ENCODE data around the gene UMODL1. TPM values are rescaled to one million over a fixed set of nuclear protein-coding genes. Genes with fewer than 3 reads are reported as not detected.

UMODL1 gene
- total RNA-seq, 1 donor from 2014 or later: 0.09 TPM

DNA sequence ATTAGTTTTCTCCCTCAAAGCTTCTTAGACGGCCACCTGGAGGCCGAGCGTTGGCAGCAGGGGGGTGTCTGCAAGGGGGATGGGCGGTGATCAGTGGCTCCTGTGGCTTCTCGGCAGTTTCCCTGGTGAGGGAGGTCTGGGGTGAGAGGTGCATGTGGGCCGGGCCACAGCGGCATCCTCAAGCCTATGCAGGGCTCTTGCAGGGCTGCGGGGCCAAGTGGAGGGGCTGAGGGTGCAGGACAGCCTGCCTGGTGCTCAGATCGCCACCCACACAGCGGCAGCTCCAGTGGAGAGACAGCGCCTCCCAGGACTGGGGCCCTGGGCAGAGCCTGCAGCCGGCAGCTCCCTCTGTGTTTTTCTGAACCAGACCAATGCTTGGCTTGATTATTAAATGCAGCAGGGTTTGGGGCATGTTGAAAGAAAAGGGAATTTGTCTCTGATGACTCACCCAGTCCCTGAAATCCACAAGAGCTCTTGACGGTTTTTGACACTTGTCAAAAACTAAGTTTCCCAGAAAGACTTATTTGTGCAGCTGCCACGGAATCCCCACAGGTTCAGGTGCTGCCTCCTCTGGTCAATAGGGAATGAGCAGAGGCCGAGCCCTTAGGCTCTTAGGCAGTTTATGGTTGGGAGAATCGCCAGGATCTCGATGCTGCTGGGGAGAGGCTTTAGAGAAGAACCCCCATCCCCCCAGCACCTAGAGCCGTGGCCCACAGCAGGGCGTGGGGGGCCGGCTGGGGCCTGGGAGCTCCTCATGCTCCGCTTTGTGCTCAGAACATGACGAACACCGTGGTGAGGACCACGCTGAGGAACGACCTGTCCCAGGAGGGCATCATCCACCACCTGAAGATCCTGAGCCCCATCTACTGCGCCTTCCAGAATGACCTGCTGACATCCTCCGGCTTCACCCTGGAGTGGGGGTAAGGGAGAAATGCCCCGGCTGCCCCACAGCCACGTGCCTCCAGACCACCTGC, 54.7 kb downstream of the UMODL1 start:
- intact Hi-C loops (cut with micrococcal nuclease): no loop called here

DNA sequence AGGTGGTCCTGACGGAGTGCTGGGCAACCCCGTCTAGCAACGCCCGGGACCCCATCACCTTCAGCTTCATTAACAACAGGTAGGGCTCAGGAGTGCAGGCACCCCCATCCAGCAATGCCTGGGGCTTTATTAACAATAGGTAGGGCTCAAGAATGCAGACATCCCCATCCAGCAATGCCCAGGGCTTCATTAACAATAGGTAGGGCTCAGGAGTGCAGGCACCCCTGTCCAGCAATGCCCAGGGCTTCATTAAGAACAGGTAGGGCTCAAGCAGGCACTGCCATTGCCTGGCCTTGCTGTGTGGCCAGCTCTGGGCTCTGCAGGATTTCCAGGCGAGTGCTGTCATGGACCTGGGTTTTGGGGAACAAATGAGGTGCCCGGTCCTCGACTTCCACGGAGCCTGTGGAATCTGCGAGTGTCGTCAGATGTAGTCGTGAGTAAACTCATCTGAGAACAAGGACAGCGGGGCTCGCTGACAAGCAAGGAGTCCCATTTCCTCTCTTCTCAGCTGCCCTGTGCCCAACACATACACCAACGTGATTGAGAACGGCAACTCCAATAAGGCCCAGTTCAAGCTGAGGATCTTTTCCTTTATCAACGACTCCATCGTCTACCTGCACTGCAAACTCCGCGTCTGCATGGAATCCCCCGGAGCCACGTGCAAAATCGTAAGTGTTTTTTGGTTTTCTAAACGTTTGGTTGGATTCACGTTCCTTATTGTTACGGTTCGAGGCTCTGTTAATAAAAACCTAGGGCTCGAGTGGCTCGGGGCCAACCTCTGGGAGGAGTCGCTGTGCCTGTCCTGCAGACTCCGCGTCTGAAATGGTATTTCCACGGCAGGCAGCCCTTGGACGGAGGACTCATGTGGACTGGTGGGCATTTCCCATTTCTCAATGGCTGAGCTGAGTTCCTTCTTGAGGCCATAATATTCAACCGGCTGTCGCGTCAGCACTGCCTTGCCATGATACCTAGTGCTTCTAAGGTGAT, 56.3 kb downstream of the UMODL1 start:
- intact Hi-C loops (cut with micrococcal nuclease): no loop called here

DNA sequence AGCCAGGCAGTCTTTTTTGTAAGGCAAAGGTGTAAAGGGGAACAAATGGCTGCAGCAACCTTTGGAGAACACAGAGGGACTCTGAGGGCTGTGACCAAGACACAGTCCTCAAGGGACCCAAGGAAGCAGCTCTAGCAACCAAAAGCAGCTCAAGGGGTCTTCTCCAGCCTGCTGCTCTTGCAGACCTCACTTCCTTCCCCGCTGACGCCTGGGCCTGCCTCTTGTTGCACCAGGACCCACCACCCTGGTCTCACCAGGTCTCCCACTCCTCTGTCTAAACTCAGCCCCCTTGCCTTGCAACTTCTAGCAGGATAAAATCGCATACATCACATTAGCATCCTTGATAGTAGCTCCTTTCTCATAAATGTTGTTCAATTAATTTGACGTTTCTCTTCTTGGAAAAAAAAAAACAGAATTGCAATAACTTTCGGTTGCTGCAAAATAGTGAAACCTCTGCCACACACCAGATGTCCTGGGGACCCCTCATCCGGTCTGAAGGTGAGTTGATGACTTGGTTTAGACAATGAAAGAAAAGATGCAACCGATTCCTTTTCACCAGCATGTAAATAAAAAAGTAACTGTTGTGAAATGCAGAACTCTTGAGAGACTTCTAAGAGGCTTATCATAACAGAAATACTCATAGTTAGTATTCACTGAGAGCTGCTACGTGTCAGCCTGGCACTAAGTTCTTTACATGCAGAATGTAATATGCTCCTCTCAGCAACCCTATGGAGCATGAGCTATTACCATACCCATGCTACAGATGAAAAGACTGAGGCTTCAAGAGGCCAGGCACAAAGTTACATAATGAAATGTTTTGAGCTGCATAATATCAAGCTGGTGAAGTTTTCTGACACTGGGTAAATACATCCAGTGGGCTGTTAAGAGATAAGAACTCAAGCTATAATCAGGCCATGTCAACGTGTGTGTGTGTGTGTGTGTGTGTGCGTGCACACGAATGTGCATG, 58.5 kb downstream of the UMODL1 start:
- intact Hi-C loops (cut with micrococcal nuclease): no loop called here

DNA sequence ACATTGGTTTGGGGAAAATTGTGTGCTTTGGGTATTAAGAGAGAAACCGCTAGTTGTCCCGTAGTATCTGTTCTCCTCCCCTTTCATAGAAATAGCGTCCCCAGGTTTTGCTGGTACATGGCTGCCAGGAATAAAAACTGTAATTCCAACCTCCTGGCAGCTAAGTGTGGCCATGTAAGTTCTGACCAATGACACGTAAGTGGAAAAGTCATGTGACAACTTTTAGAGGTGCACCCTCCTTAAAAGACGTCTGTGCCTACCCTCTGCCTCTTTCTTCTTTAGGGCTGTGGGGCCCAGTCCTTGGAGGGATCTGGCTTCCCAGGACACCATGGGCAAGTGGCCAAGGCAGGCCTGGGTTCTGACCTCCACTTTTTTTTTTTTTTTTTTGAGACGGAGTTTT, 59.3 kb downstream of the UMODL1 start:
- intact Hi-C loops (cut with micrococcal nuclease): no loop called here

DNA sequence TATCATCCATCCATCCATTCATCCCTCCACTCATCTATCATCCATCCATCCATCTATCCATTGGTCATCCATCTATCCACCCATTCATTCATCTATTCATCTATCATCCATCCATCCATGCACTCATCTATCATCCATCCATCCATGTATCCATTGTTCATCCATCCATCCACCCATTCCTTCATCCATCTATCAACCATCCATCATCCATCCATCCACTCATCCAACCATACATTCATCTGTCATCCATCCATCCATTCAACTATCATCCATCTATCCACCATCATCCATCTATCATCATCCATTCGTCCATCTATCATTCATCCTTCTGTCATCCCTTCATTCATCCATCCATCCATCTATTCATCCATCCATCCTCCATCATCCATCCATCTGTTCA, 61.1 kb downstream of the UMODL1 start:
- intact Hi-C loops (cut with micrococcal nuclease): no loop called here

DNA sequence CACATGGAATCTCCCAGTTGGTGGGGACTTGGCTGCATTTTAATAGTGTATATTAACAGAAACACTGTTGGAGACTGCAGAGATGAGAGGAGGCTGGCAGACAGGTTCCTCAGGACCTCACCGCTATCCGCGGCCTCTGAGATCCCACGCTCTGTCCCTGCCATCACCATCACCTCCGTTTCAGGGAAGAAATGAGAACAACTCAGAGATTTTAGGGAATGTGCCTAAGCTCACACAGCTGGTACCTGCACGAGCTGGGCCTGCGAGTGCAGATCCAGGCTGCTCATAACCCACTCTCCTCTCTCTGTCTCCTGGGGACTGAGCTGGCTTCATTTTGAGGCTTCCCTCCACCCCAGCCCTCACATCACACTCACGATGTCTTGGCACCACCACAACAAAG, 62.0 kb downstream of the UMODL1 start:
- intact Hi-C loops (cut with micrococcal nuclease): no loop called here

DNA sequence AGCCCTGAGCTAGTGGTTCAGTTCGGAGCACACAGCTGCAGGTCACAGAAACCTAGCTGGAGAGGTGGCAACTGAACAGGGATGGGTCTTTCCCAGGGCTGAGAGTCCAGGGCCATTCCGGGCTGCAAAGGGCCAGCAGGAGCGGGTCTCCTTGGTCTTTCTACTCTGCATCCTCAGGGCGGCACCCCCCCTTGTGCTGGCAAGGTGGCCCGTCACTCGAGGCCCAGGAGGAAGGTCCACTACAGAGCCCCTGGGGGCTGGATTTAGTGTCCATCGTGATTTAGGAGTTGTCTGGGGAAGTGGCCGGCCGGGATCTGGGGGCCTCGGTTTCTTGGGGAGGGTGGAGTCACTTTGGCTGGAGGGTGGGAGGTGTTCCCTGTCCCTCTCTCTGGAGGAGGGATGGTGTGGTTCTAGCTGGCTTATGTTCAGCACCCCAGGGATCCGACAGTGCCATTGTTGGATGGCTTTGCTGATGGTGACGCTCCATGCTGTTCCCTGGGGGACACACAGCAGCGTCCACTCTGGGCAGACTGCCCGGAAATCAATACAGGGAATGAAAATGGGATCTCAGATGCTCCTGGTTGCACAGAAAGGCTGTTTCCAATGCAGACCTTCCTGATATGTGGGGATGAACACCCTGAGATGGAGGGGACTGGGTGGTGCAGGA, 64.4 kb downstream of the UMODL1 start:
- intact Hi-C loops (cut with micrococcal nuclease): no loop called here

- intact Hi-C loops (cut with micrococcal nuclease): no loop called here
These were observed 66.2 kb downstream of the UMODL1 start for GRCh38 chr21:42137191-42137904.

DNA sequence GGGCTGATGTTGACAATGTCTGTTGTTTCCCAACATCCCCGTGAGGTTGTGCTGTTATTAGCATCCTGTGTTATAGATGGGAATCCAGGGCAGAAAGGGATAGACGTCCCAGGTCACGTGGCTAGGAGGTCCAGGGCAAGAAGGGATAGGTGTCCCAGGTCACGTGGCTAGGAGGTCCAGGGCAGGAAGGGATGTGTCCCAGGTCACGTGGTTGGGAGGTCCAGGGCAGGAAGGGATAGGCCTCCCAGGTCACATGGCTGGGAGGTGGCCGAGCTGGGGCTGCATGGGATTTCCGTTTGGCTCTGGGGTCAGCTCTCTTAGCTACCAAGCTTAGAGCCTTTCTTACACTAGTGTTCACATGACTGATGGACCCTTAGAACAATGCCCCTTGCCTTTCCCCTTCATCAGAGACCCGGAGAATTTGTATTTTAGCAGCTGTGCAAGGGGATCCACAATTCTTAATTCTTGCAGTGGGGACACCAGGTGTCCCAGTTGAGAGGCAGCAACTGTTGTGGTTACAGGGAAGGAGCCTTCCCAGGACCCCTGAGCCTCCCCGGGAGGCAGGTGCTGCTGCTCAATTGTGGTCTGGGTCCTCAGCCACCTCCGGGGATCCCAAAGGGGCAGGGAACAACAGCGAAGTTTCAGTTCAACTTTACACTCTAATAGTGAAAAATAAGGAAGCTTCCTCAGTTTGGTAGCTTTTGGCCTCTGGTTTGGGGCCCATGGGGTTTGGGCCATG, 69.2 kb downstream of the UMODL1 start:
- intact Hi-C loops (cut with micrococcal nuclease): no loop called here

GRCh38 chr21:42141643-42142042, 70.5 kb downstream of the UMODL1 start:
- intact Hi-C loops (cut with micrococcal nuclease): no loop called here

GRCh38 chr21:42142141-42142540, 71.0 kb downstream of the UMODL1 start:
- intact Hi-C loops (cut with micrococcal nuclease): no loop called here

GRCh38 chr21:42142627-42143026, 71.5 kb downstream of the UMODL1 start:
- intact Hi-C loops (cut with micrococcal nuclease): no loop called here

GRCh38 chr21:42143111-42143510, 72.0 kb downstream of the UMODL1 start:
- intact Hi-C loops (cut with micrococcal nuclease): no loop called here

DNA sequence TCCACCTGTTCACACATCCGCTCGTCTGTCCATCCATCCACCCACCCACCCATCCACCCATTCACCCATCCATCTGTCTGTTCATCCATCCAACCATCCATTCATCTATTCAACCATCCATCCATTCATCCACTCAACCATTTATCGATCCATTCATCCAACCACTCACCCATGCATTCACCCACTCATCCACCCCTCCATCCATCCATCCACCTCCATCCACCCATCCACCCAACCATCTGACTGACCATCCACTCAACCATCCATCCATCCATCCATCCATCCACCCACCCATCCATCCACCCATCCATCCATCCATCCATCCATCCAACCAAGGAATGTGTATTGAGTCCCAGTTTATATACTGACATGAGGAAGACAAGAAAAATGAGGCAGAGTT, 73.1 kb downstream of the UMODL1 start:
- intact Hi-C loops (cut with micrococcal nuclease): no loop called here

GRCh38 chr21:42144679-42145568, 73.8 kb downstream of the UMODL1 start:
- intact Hi-C loops (cut with micrococcal nuclease): loop anchor here (1.0 to 5.0 kb wide), 4 partner anchors 47 to 307 kb away; no protein-coding TSS in a partner anchor

DNA sequence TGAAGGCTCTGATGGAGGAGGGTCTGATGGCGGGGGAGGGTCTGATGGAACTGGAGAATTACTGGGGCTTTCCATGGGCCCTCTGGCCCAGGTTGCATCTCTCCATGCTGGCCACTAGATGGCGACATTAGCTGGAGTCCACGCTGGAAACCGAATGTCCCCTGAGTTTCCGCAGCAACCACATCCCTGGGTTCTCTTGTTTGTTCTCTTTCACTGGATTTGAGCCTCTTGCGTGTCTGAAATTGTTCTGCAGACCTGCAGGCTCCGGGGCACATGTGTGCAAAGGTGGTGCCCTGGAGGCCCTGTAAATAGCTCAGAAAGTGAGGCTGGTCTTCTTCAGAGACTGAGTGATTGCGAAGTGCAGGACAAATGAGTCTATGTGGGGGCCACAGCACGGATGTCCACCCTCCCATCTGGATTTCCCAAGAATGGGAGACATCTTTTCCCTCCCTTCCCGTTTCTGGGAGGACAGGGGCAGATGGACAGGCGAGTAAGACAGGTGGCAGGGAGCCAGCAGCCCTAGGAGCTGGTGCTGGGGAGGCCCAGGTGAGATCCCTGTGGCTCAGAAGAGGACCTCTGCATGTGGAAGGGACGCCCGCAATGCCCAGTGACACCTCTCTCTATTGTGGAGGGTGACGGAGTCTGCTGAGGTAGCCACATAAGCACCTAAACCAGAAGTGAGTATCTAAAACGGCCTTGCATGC, 74.6 kb downstream of the UMODL1 start:
- intact Hi-C loops (cut with micrococcal nuclease): loop anchor here (1.0 to 5.0 kb wide), 4 partner anchors 47 to 307 kb away; no protein-coding TSS in a partner anchor

- intact Hi-C loops (cut with micrococcal nuclease): loop anchor here (5.0 kb wide), 3 partner anchors 46 to 306 kb away; no protein-coding TSS in a partner anchor
These were observed 75.2 kb downstream of the UMODL1 start for GRCh38 chr21:42146273-42146805.
